ENCODE data around the gene SLC25A52.
"Not testable (repeated sequence)": the region's sequence is repeated elsewhere in the genome, so short reads cannot be mapped to it uniquely, and the experiment has no call there.

Gene SLC25A52

GRCh38 chr18:31740180-31740579 lies 20.5 kb downstream of the SLC25A52 start:
- no peak for DNase-seq (ENCODE audit: low read depth)

- DNase-seq (ENCODE audit: low read depth) = no peak
Observed at GRCh38 chr18:31739651-31740050, 21.0 kb downstream of the SLC25A52 start.

- no peak for DNase-seq (ENCODE audit: low read depth)
Observed at GRCh38 chr18:31738460-31739407, 21.9 kb downstream of the SLC25A52 start.

- no peak for DNase-seq (ENCODE audit: low read depth)
Observed at GRCh38 chr18:31736630-31737029, 24.1 kb downstream of the SLC25A52 start.

GRCh38 chr18:31731628-31732027 lies 29.1 kb downstream of the SLC25A52 start:
- no peak for DNase-seq (ENCODE audit: low read depth)

GRCh38 chr18:31729196-31729595 lies 31.5 kb downstream of the SLC25A52 start:
- not testable (repeated sequence) for DNase-seq (ENCODE audit: low read depth)

GRCh38 chr18:31723990-31724711 lies 36.5 kb downstream of the SLC25A52 start:
- DNase-seq (ENCODE audit: low read depth) = no peak

- no peak for DNase-seq (ENCODE audit: low read depth)
Observed at GRCh38 chr18:31723639-31723989, 37.1 kb downstream of the SLC25A52 start.

- peak; percentile 21 for DNase-seq (ENCODE audit: low read depth)
Observed at GRCh38 chr18:31722369-31722957, 38.2 kb downstream of the SLC25A52 start.

- DNase-seq (ENCODE audit: low read depth) = no peak
Observed at GRCh38 chr18:31721601-31722000, 39.1 kb downstream of the SLC25A52 start.

- DNase-seq (ENCODE audit: low read depth) = no peak
Observed at GRCh38 chr18:31720867-31721266, 39.8 kb downstream of the SLC25A52 start.

- no peak for DNase-seq (ENCODE audit: low read depth)
Observed at GRCh38 chr18:31719363-31720006, 41.2 kb downstream of the SLC25A52 start.

- no peak for DNase-seq (ENCODE audit: low read depth)
Observed at GRCh38 chr18:31718386-31718785, 42.3 kb downstream of the SLC25A52 start.

GRCh38 chr18:31716362-31716761 lies 44.3 kb downstream of the SLC25A52 start:
- DNase-seq (ENCODE audit: low read depth) = no peak

GRCh38 chr18:31711365-31712172 lies 49.1 kb downstream of the SLC25A52 start:
- DNase-seq (ENCODE audit: low read depth) = no peak

- no peak for DNase-seq (ENCODE audit: low read depth)
Observed at GRCh38 chr18:31710826-31711225, 49.9 kb downstream of the SLC25A52 start.
